ENCODE data around the gene ZW10. TPM values are rescaled to one million over a fixed set of nuclear protein-coding genes. Genes with fewer than 3 reads are reported as not detected.

Gene ZW10, protein sequence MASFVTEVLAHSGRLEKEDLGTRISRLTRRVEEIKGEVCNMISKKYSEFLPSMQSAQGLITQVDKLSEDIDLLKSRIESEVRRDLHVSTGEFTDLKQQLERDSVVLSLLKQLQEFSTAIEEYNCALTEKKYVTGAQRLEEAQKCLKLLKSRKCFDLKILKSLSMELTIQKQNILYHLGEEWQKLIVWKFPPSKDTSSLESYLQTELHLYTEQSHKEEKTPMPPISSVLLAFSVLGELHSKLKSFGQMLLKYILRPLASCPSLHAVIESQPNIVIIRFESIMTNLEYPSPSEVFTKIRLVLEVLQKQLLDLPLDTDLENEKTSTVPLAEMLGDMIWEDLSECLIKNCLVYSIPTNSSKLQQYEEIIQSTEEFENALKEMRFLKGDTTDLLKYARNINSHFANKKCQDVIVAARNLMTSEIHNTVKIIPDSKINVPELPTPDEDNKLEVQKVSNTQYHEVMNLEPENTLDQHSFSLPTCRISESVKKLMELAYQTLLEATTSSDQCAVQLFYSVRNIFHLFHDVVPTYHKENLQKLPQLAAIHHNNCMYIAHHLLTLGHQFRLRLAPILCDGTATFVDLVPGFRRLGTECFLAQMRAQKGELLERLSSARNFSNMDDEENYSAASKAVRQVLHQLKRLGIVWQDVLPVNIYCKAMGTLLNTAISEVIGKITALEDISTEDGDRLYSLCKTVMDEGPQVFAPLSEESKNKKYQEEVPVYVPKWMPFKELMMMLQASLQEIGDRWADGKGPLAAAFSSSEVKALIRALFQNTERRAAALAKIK
- total RNA-seq: 10 to 100 TPM; 24.1 to 26.4 TPM
- polyA plus RNA-seq (2013, experiment 1 of 2): 24.4 TPM
- 24.8 TPM for polyA plus RNA-seq (2013, experiment 2 of 2)
- long read RNA-seq, experiment 1, transcript ZW10-201 (16 exons, 2,992 nt): major isoform, 5 of 15 reads
- long read RNA-seq, experiment 1, partial matches to known transcripts: 6 of 15 reads
- long read RNA-seq, experiment 1, other reads (novel, unspliced or antisense): 4 of 15 reads
- long read RNA-seq, experiment 2, transcript ZW10-201 (16 exons, 2,992 nt): major isoform, 51 of 60 reads
- long read RNA-seq, experiment 2, partial matches to known transcripts: 2 of 60 reads
- long read RNA-seq, experiment 2, other reads (novel, unspliced or antisense): 7 of 60 reads
- long read RNA-seq, experiment 3, transcript ZW10-201 (16 exons, 2,992 nt): major isoform, 238 of 274 reads
- long read RNA-seq, experiment 3, partial matches to known transcripts: 12 of 274 reads
- long read RNA-seq, experiment 3, other reads (novel, unspliced or antisense): 23 of 274 reads
- long read RNA-seq, experiment 4, transcript ZW10-201 (16 exons, 2,992 nt): major isoform, 20 of 26 reads
- long read RNA-seq, experiment 4, partial matches to known transcripts: 6 of 26 reads
- long read RNA-seq, experiment 4, other reads (novel, unspliced or antisense): 0 of 26 reads

DNA sequence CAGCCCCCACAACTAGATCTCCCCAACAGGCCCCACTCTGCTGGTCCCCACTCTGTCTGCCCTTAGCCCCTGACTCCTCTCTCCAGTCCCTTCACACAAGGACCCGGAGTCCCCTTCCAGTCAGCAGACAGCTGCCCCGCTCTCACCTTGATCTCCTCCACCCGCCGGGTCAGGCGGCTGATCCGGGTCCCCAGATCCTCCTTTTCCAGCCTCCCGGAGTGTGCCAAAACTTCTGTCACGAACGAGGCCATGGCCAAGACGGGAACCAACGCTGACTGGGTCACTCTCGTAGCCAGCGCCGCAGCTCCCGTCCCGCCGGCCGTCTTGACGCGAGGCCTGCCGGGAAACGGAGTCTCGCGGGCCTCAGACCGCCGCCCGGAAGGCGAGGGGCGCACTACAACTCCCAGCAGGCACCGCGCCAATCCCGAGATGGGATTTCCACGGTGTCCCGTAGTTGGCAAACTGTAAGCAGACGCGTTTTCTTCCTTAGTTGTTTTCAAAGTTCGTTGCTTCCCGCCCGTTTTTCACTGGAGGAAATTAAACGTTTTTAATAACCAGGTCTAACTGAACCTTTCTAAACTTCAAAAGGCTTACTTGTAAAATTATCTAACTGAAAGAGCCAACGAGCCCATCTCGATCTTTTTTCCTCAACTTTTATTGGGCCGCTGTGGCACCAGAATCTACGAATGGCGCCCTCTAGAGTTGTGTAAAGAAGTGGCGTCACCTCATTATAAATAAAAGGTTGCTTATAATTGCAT is at the start of gene ZW10:
Gene ZW10, minus strand, starts transcription at position 277 of the 758 bp plus-strand sequence. Its CDS starts 26 bp downstream, at position 251.
- Histone ChIP-seq H3K27ac (ENCODE audit: low read depth, low read length) (peak within 1 kb of the TSS; percentile 41), H3K4me1 (ENCODE audit: control insufficient read depth, insufficient read depth, low read length) (no peaks in the 10 kb centered on the region), H3K36me3 (ENCODE audit: control insufficient read depth, insufficient read depth, low read length) (peaks cover 28% of the 10 kb centered on the region), H3K9me3 (ENCODE audit: control insufficient read depth, low read length) (no peaks in the 10 kb centered on the region), H3K9ac (ENCODE audit: extremely low read depth, low read length, poor library complexity, severe bottlenecking) (peak within 1 kb of the TSS; percentile 94), H3K27me3 (ENCODE audit: control insufficient read depth, insufficient read depth, low read length, poor library complexity, severe bottlenecking) (peaks cover 22% of the 10 kb centered on the region), H3K4me3 (ENCODE audit: low read length) (peak within 1 kb of the TSS; percentile 94)
- Mint-ChIP-seq H3K36me3 (ENCODE audit: low read depth) (peaks cover 8% of the 10 kb centered on the region), H3K4me1 (peaks cover 6% of the 10 kb centered on the region), H3K4me3 (peak within 1 kb of the TSS; percentile 98), H3K27me3 (ENCODE audit: insufficient read depth) (peaks cover 8% of the 10 kb centered on the region), H3K9me3 (no peaks in the 10 kb centered on the region), H3K27ac (peak within 1 kb of the TSS; percentile 98)
- DNase-seq: peak; percentile 97
- 0% methylated on average over 27 to 45 of the region's 46 CpGs for WGBS, 2 experiments (ENCODE audit: insufficient coverage in 1 of 2, insufficient read length in 1 of 2)
- peak; percentile 98 for TF ChIP-seq CTCF (conservative IDR thresholded peaks at IDR 0.05)

- Histone ChIP-seq H3K9ac (ENCODE audit: extremely low read depth, low read length, poor library complexity, severe bottlenecking) (no peak overlapping the region), H3K27me3 (ENCODE audit: control insufficient read depth, insufficient read depth, low read length, poor library complexity, severe bottlenecking) (no peaks in the 10 kb centered on the region), H3K36me3 (ENCODE audit: control insufficient read depth, insufficient read depth, low read length) (peaks cover 74% of the 10 kb centered on the region), H3K9me3 (ENCODE audit: control insufficient read depth, low read length) (no peaks in the 10 kb centered on the region), H3K4me3 (ENCODE audit: low read length) (no peak overlapping the region), H3K27ac (ENCODE audit: low read depth, low read length) (no peak overlapping the region), H3K4me1 (ENCODE audit: control insufficient read depth, insufficient read depth, low read length) (no peaks in the 10 kb centered on the region)
- Mint-ChIP-seq H3K36me3 (ENCODE audit: low read depth) (peaks cover 72% of the 10 kb centered on the region), H3K9me3 (no peaks in the 10 kb centered on the region), H3K27me3 (ENCODE audit: insufficient read depth) (no peaks in the 10 kb centered on the region), H3K4me3 (no peak overlapping the region), H3K27ac (no peak overlapping the region), H3K4me1 (no peaks in the 10 kb centered on the region)
- 99 to 100% methylated on average over 2 to 3 of the region's 3 CpGs for WGBS, 2 experiments (ENCODE audit: insufficient coverage in 1 of 2, insufficient read length in 1 of 2)
- TF ChIP-seq CTCF (conservative IDR thresholded peaks at IDR 0.05): no peak
- DNase-seq: no peak
Observed at GRCh38 chr11:113818426-113818825, 44.9 kb upstream of the ZW10 start.

Data from endodermal cell (in vitro differentiated cells).